ENCODE measurements around the gene DCUN1D1.
"Not testable (repeated sequence)": the region's sequence is repeated elsewhere in the genome, so short reads cannot be mapped to it uniquely, and the experiment has no call there.

DCUN1D1 gene

GRCh38 chr3:182980204-182981037 is at the start of gene DCUN1D1:
TSS of gene DCUN1D1 (minus strand) at chr3:182980538. CDS start at chr3:182980489, 49 bp downstream.
- peak; percentile 84 for DNase-seq

- no peak for DNase-seq
Observed at GRCh38 chr3:183028416-183028815, 48.1 kb upstream of the DCUN1D1 start.

GRCh38 chr3:183027276-183027675 is 46.9 kb upstream of the DCUN1D1 start:
- no peak for DNase-seq

GRCh38 chr3:183022936-183023516 is 42.7 kb upstream of the DCUN1D1 start:
- DNase-seq: no peak

- no peak for DNase-seq
Observed at GRCh38 chr3:183018421-183019192, 38.3 kb upstream of the DCUN1D1 start.

GRCh38 chr3:183015185-183015584 is 34.8 kb upstream of the DCUN1D1 start:
- DNase-seq: no peak

GRCh38 chr3:183013856-183014255 is 33.5 kb upstream of the DCUN1D1 start:
- no peak for DNase-seq

GRCh38 chr3:183013074-183013473 is 32.7 kb upstream of the DCUN1D1 start:
- no peak for DNase-seq

GRCh38 chr3:183008800-183009199 is 28.5 kb upstream of the DCUN1D1 start:
- DNase-seq: no peak

GRCh38 chr3:183008303-183008702 is 28.0 kb upstream of the DCUN1D1 start:
- DNase-seq: no peak

- DNase-seq: no peak
Observed at GRCh38 chr3:183006396-183007002, 26.2 kb upstream of the DCUN1D1 start.

- DNase-seq: no peak
Observed at GRCh38 chr3:182999767-183000166, 19.4 kb upstream of the DCUN1D1 start.

GRCh38 chr3:182993486-182994201 is 13.3 kb upstream of the DCUN1D1 start:
- DNase-seq: not testable (repeated sequence)

GRCh38 chr3:182989566-182989965 is 9.2 kb upstream of the DCUN1D1 start:
- no peak for DNase-seq

GRCh38 chr3:182986021-182986420 is 5.7 kb upstream of the DCUN1D1 start:
- DNase-seq: no peak

GRCh38 chr3:182983876-182984275 is 3.5 kb upstream of the DCUN1D1 start:
- DNase-seq: no peak

GRCh38 chr3:182981038-182981380 is 671 bp upstream of the DCUN1D1 start:
- no peak for DNase-seq

- peak; percentile 39 for DNase-seq
Observed at GRCh38 chr3:182979674-182980191, 605 bp downstream of the DCUN1D1 start.

GRCh38 chr3:182979103-182979673 is 1.1 kb downstream of the DCUN1D1 start:
- no peak for DNase-seq

GRCh38 chr3:182978387-182978786 is 2.0 kb downstream of the DCUN1D1 start:
- no peak for DNase-seq

GRCh38 chr3:182973047-182973446 is 7.3 kb downstream of the DCUN1D1 start:
- DNase-seq: no peak

GRCh38 chr3:182972387-182972786 is 8.0 kb downstream of the DCUN1D1 start:
- no peak for DNase-seq

Measured in midbrain (tissue), 1 donor.